HUES6 (cell line): Measurements from ENCODE around the gene HSPG2.
"Not testable (repeated sequence)": the region's sequence is repeated elsewhere in the genome, so short reads cannot be mapped to it uniquely, and the experiment has no call there.

ENCODE experiments used
- H3K27ac ChIP-seq: 2 replicates; pipeline ENCODE4 v1.7.0; 2013; ENCODE audit warnings: low read depth, mild to moderate bottlenecking, low read length, inconsistent platforms
- H3K27me3 ChIP-seq: 2 replicates; pipeline ENCODE4 v1.6.1; 2013; ENCODE audit warnings: low read length; ENCODE audit not compliant: control insufficient read depth, insufficient read depth
- H3K36me3 ChIP-seq: 2 replicates; pipeline ENCODE4 v1.6.1; 2013; ENCODE audit warnings: low read length; ENCODE audit not compliant: control insufficient read depth, insufficient read depth
- H3K4me1 ChIP-seq: 2 replicates; pipeline ENCODE4 v1.6.1; 2013; ENCODE audit warnings: low read length; ENCODE audit not compliant: control insufficient read depth, insufficient read depth
- H3K4me3 ChIP-seq: 2 replicates; pipeline ENCODE4 v1.5.1; 2013; ENCODE audit warnings: low read depth, low read length
- H3K9ac ChIP-seq: one replicate; pipeline ENCODE4 v1.6.1; 2013; ENCODE audit warnings: mild to moderate bottlenecking, low read length
- H3K9me3 ChIP-seq: 2 replicates; pipeline ENCODE4 v1.6.1; 2013; ENCODE audit warnings: low read depth, low read length; ENCODE audit not compliant: control insufficient read depth, insufficient read depth

HSPG2 gene

DNA sequence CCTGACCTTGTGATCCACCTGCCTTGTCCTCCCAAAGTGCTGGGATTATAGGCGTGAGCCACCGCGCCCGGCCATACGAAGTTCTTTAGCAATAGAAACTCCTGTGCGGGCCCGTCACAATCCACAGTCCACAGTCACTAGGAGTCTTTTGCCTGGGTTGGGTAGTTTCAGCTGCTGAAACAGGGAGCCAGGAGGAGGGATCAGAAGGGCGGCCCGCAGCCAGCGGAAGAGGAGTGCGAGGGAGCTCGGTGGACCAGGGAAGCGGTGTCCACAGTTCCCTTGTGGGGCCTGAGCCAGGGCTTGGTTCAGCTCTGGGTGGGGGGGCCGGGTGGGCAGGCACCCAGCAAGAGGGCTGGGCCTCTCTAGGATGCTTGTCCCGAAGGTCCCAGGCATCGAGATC lies 17.9 kb upstream of the HSPG2 start:
- Histone ChIP-seq H3K4me3 (no peak overlapping the region), H3K4me1 (peaks cover 27% of the 10 kb centered on the region), H3K9ac (no peak overlapping the region), H3K36me3 (no peaks in the 10 kb centered on the region), H3K27ac (no peak overlapping the region), H3K9me3 (no peaks in the 10 kb centered on the region), H3K27me3 (no peaks in the 10 kb centered on the region)

- Histone ChIP-seq H3K36me3 (no peaks in the 10 kb centered on the region), H3K27me3 (no peaks in the 10 kb centered on the region), H3K9me3 (no peaks in the 10 kb centered on the region), H3K9ac (no peak overlapping the region), H3K4me1 (peaks cover 27% of the 10 kb centered on the region), H3K27ac (no peak overlapping the region), H3K4me3 (no peak overlapping the region)
Observed at GRCh38 chr1:21952786-21953520, 15.8 kb upstream of the HSPG2 start.

DNA sequence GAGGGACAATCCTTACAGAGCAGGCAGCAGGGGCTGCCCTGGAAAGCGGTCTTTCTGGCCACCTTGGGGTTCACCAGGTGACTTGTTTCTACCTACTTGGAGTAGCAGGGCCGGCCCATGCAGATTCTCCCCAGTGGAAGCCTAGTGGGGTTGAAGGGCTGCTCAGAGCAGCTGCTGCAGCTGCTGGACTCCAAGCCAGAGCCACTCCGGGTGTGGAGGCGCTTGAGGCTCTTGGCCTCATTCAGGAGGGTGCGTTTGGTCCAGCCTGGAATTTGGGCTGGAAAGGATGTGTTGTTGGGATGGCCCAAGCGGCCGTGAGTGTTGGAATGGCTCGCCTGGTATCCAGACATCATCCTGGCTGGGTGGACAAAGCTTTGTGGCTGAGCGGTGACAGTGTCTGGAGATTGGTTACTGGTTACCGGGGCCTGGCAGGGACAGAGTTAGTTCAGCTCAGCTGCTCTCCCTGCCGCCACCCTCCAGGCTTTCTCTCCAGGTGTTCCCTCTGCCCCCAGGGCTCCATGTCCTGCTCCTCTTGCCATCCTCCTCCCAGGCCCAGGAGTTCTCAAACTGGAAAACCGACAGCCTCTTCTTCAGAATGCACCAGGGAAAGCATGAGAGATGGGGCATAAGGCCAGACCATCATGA lies 14.2 kb upstream of the HSPG2 start:
- no peaks in the 10 kb centered on the region for H3K9me3 ChIP-seq
- H3K27ac ChIP-seq = no peak overlapping the region
- peaks cover 20% of the 10 kb centered on the region for H3K4me1 ChIP-seq
- no peaks in the 10 kb centered on the region for H3K36me3 ChIP-seq
- no peak overlapping the region for H3K9ac ChIP-seq
- no peak overlapping the region for H3K4me3 ChIP-seq
- no peaks in the 10 kb centered on the region for H3K27me3 ChIP-seq

- H3K4me3 ChIP-seq = no peak overlapping the region
- H3K27ac ChIP-seq = no peak overlapping the region
- peaks cover 15% of the 10 kb centered on the region for H3K4me1 ChIP-seq
- no peaks in the 10 kb centered on the region for H3K9me3 ChIP-seq
- no peak overlapping the region for H3K9ac ChIP-seq
- no peaks in the 10 kb centered on the region for H3K27me3 ChIP-seq
- no peaks in the 10 kb centered on the region for H3K36me3 ChIP-seq
Observed at GRCh38 chr1:21950734-21951133, 13.6 kb upstream of the HSPG2 start.

- Histone ChIP-seq H3K27ac (no peak overlapping the region), H3K4me3 (no peak overlapping the region), H3K9ac (no peak overlapping the region), H3K36me3 (no peaks in the 10 kb centered on the region), H3K9me3 (no peaks in the 10 kb centered on the region), H3K27me3 (no peaks in the 10 kb centered on the region), H3K4me1 (peaks cover 21% of the 10 kb centered on the region)
Observed at GRCh38 chr1:21946836-21947587, 9.9 kb upstream of the HSPG2 start.

DNA sequence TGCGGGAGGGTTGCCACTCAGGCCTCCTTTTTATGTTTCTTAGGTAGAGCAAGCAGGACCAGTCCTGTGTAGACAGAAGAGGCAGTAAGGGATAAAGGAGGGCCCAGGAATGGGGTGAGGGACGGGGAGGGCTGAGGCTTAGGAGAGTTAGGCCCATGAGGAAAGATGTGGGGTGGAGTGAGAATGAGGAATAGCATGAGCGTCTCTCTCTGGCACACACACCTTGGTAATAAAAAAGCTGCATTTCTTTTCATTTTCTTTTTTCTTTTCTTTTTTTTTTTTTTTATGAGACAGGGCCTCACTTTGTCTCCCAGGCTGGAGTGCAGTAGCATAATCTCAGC lies 7.6 kb upstream of the HSPG2 start:
- Histone ChIP-seq H3K27me3 (no peaks in the 10 kb centered on the region), H3K9ac (peak overlapping the region; percentile 79), H3K27ac (peak overlapping the region; percentile 69), H3K4me1 (peaks cover 21% of the 10 kb centered on the region), H3K4me3 (no peak overlapping the region), H3K36me3 (no peaks in the 10 kb centered on the region), H3K9me3 (no peaks in the 10 kb centered on the region)

GRCh38 chr1:21942959-21943640 lies 6.0 kb upstream of the HSPG2 start:
- H3K36me3 ChIP-seq, H3K4me3 ChIP-seq, H3K27ac ChIP-seq, H3K9ac ChIP-seq, H3K9me3 ChIP-seq, H3K27me3 ChIP-seq: not testable (repeated sequence)
- H3K4me1 ChIP-seq = peaks cover 21% of the 10 kb centered on the region

GRCh38 chr1:21942464-21942863 lies 5.4 kb upstream of the HSPG2 start:
- H3K27ac ChIP-seq = no peak overlapping the region
- no peaks in the 10 kb centered on the region for H3K36me3 ChIP-seq
- peaks cover 26% of the 10 kb centered on the region for H3K4me1 ChIP-seq
- no peak overlapping the region for H3K9ac ChIP-seq
- H3K27me3 ChIP-seq = no peaks in the 10 kb centered on the region
- no peak overlapping the region for H3K4me3 ChIP-seq
- H3K9me3 ChIP-seq = no peaks in the 10 kb centered on the region

- no peak overlapping the region for H3K4me3 ChIP-seq
- peaks cover 23% of the 10 kb centered on the region for H3K4me1 ChIP-seq
- no peaks in the 10 kb centered on the region for H3K27me3 ChIP-seq
- no peak overlapping the region for H3K27ac ChIP-seq
- H3K9me3 ChIP-seq = no peaks in the 10 kb centered on the region
- no peak overlapping the region for H3K9ac ChIP-seq
- no peaks in the 10 kb centered on the region for H3K36me3 ChIP-seq
Observed at GRCh38 chr1:21941370-21941769, 4.3 kb upstream of the HSPG2 start.

GRCh38 chr1:21940492-21940891 lies 3.4 kb upstream of the HSPG2 start:
- Histone ChIP-seq H3K4me1 (peaks cover 30% of the 10 kb centered on the region), H3K27me3 (no peaks in the 10 kb centered on the region), H3K36me3 (no peaks in the 10 kb centered on the region), H3K4me3 (no peak overlapping the region), H3K9me3 (no peaks in the 10 kb centered on the region), H3K9ac (no peak overlapping the region), H3K27ac (no peak overlapping the region)
